Lung (tissue), 5 donors: ENCODE measurements around the gene PLCG1. TPM values are rescaled to one million over a fixed set of nuclear protein-coding genes. Genes with fewer than 3 reads are reported as not detected.

Experiments used
- polyA plus RNA-seq, 2 donors: library from polyadenylated mRNA; stranded (reverse); fragments of 200-250 nt; gene quantifications; one replicate each; pipeline ENCODE4 v1.2.1, GENCODE V29; 2013
- small RNA-seq: library from RNA; depleted of rRNA; stranded (forward); fragments of <200 nt; gene quantifications from one replicate; pipeline ENCODE3, GENCODE V24; 2014; ENCODE audit warnings: low replicate concordance
- total RNA-seq, 2 donors: library from RNA; depleted of rRNA in 1 of 2; stranded (reverse); fragments of >200 nt in 1 of 2; gene quantifications; one replicate each; pipeline ENCODE4 v1.2.1, GENCODE V29; 2014 to 2021
- donor health status: Bipolar disorder and iron deficiency.
- donor health status: healthy.
- donor health status: DM: yes; HTN: yes; CAD: no.

PLCG1 gene
- total and polyA plus RNA-seq, 4 donors = 29.6 to 154 (median 67.1) TPM

Small RNA genes within 50 kb of the gene (small RNA-seq; reads per million reads assigned to genes)
- gene AL022394.1 (not detected), gene MIR6871 (not detected)

Other genes with a start within 250 kb of the PLCG1 start
- gene TOP1, start 108.7 kb upstream of the PLCG1 start, total RNA-seq = 10 to 100 TPM; 52.7 to 62.7 TPM
- 10 to 100 TPM; 39.7 to 50.6 TPM for gene TOP1, start 108.7 kb upstream of the PLCG1 start, polyA plus RNA-seq
- gene ZHX3, start 180.2 kb downstream of the PLCG1 start, total RNA-seq = 10 to 100 TPM; 23.3 to 48.2 TPM
- gene ZHX3, start 180.2 kb downstream of the PLCG1 start, polyA plus RNA-seq = 10 to 100 TPM in 1 of 2 donors, 1 to 10 TPM in 1; 8.3 to 12.7 TPM
- 10 to 100 TPM in 1 of 2 donors, 1 to 10 TPM in 1; 9.2 to 11.5 TPM for gene LPIN3, start 203.3 kb downstream of the PLCG1 start, total RNA-seq
- 10 to 100 TPM in 1 of 2 donors, 1 to 10 TPM in 1; 5.2 to 16.4 TPM for gene LPIN3, start 203.3 kb downstream of the PLCG1 start, polyA plus RNA-seq
- 1 to 10 TPM in 1 of 2 donors, under 1 TPM in 1; 0.06 to 1.7 TPM for gene EMILIN3, start 229.3 kb downstream of the PLCG1 start, total RNA-seq
- under 1 TPM; 0.12 to 0.46 TPM for gene EMILIN3, start 229.3 kb downstream of the PLCG1 start, polyA plus RNA-seq